ENCODE results near the gene ATP7B. TPM values are rescaled to one million over a fixed set of nuclear protein-coding genes. Genes with fewer than 3 reads are reported as not detected.

ATP7B gene
- 0.12 TPM for total RNA-seq (2013)
- under 1 TPM in 2 of 3 donors, not detected in 1; 0.39 to 0.44 TPM for polyA plus RNA-seq
- polyA minus RNA-seq, result 0.42 and 0.72 TPM in 2 replicates
- 0.78 to 5.7 (median 1.2) reads per million in 11 experiments for total RNA-seq

- H3K4me3 ChIP-seq (replicated peaks in 1 of 3; ENCODE audit: low read depth in 2 of 3, low read length in 3 of 3), result peak within 1 kb of the TSS; percentile 74 to 97 (median 87)
- peak within 1 kb of the TSS; percentile 90 to 98 (median 95) for H3K27ac Mint-ChIP-seq
- H3K27ac ChIP-seq (ENCODE audit: low read depth in 1 of 2, low read length in 2 of 2), result peak within 1 kb of the TSS; percentile 24 to 86
- peaks cover 6 to 8% of the 10 kb centered on the region in 2 donors for H3K36me3 Mint-ChIP-seq
- peak in 2 of 3 donors; percentile 2 to 9 for DNase-seq
- H3K27me3 Mint-ChIP-seq (ENCODE audit: low read depth in 3 of 3), result peaks cover 26 to 42% (median 33%) of the 10 kb centered on the region in 3 donors
- peaks cover 16 to 24% of the 10 kb centered on the region in 2 donors for H3K4me1 ChIP-seq (ENCODE audit: control insufficient read depth in 1 of 2, insufficient read depth in 2 of 2, low read length in 2 of 2)
- peaks cover 0 to 5% of the 10 kb centered on the region in 2 donors for H3K9me3 ChIP-seq (replicated peaks in 1 of 2; ENCODE audit: control insufficient read depth in 1 of 2, insufficient read depth in 1 of 2, low read length in 2 of 2)
- H3K4me1 Mint-ChIP-seq, result peaks cover 24% of the 10 kb centered on the region
- H3K36me3 ChIP-seq (replicated peaks in 1 of 2; ENCODE audit: control insufficient read depth in 1 of 2, insufficient read depth in 2 of 2, low read length in 2 of 2), result no peaks in the 10 kb centered on the region
- no peaks in the 10 kb centered on the region for H4K20me1 ChIP-seq (ENCODE audit: insufficient read depth, low read length)
- H3K27me3 ChIP-seq (ENCODE audit: control insufficient read depth in 2 of 2, insufficient read depth in 2 of 2, low read length in 2 of 2), result peaks cover 22 to 33% of the 10 kb centered on the region in 2 donors
- WGBS (ENCODE audit: insufficient coverage), result under 1% methylated on average over 39 of the region's 46 CpGs
- TF ChIP-seq CTCF (IDR thresholded peaks at IDR 0.05), result no peak
- H3K79me2 ChIP-seq (ENCODE audit: insufficient read depth, low read length), result peaks cover 37% of the 10 kb centered on the region
- intact Hi-C loops (cut with micrococcal nuclease), result loop anchor here (5.0 to 10.0 kb wide), 4 partner anchors 186 to 559 kb away; partner anchors contain the start of genes CKAP2 (in 1 of the 2), INTS6 (in 1 of the 2) and VPS36 (in 1 of the 2)
- H3K9ac ChIP-seq (ENCODE audit: insufficient read depth, low read length, poor library complexity, severe bottlenecking), result peak within 1 kb of the TSS; percentile 72
- H3K9me3 Mint-ChIP-seq, result peaks cover 0 to 5% (median 0%) of the 10 kb centered on the region in 7 donors
- H3K4me3 Mint-ChIP-seq, result peak within 1 kb of the TSS; percentile 95 to 99
- peak within 1 kb of the TSS; percentile 98 for H3K4me2 ChIP-seq (replicated peaks; ENCODE audit: extremely low read depth, low read length, poor library complexity, severe bottlenecking)
- H2AFZ ChIP-seq (ENCODE audit: insufficient read depth, low read depth, low read length, poor library complexity, severe bottlenecking), result peak within 1 kb of the TSS; percentile 97
Measured at GRCh38 chr13:52010890-52011631, at the start of gene ATP7B. ATP7B (minus strand) TSS chr13:52011450; CDS start chr13:52011337, 113 bp downstream.

GRCh38 chr13:52053460-52053859 is 42.2 kb upstream of the ATP7B start:
- Histone ChIP-seq H3K27ac (ENCODE audit: low read depth in 1 of 2, low read length in 2 of 2) (no peak overlapping the region), H3K79me2 (ENCODE audit: insufficient read depth, low read length) (no peaks in the 10 kb centered on the region), H3K4me3 (replicated peaks in 1 of 3; ENCODE audit: low read depth in 2 of 3, low read length in 3 of 3) (no peak overlapping the region), H3K36me3 (replicated peaks in 1 of 2; ENCODE audit: control insufficient read depth in 1 of 2, insufficient read depth in 2 of 2, low read length in 2 of 2) (no peaks in the 10 kb centered on the region), H3K4me1 (ENCODE audit: control insufficient read depth in 1 of 2, insufficient read depth in 2 of 2, low read length in 2 of 2) (no peaks in the 10 kb centered on the region), H3K9me3 (replicated peaks in 1 of 2; ENCODE audit: control insufficient read depth in 1 of 2, insufficient read depth in 1 of 2, low read length in 2 of 2) (no peaks in the 10 kb centered on the region), H4K20me1 (ENCODE audit: insufficient read depth, low read length) (no peaks in the 10 kb centered on the region), H3K9ac (ENCODE audit: insufficient read depth, low read length, poor library complexity, severe bottlenecking) (no peak overlapping the region), H3K27me3 (ENCODE audit: control insufficient read depth in 2 of 2, insufficient read depth in 2 of 2, low read length in 2 of 2) (no peaks in the 10 kb centered on the region), H3K4me2 (replicated peaks; ENCODE audit: extremely low read depth, low read length, poor library complexity, severe bottlenecking) (no peak overlapping the region), H2AFZ (ENCODE audit: insufficient read depth, low read depth, low read length, poor library complexity, severe bottlenecking) (no peak overlapping the region)
- 96% methylated on average over 3 of the region's 4 CpGs for WGBS (ENCODE audit: insufficient coverage)
- H3K27me3 Mint-ChIP-seq (ENCODE audit: low read depth in 3 of 3), result peaks cover 0 to 2% (median 0%) of the 10 kb centered on the region in 3 donors
- DNase-seq, result no peak
- peaks cover 0 to 10% (median 2%) of the 10 kb centered on the region in 7 donors for H3K9me3 Mint-ChIP-seq
- intact Hi-C loops (cut with micrococcal nuclease), result no loop called here
- no peak for TF ChIP-seq CTCF (IDR thresholded peaks at IDR 0.05)
- no peaks in the 10 kb centered on the region for H3K4me1 Mint-ChIP-seq
- H3K4me3 Mint-ChIP-seq, result no peak overlapping the region
- H3K27ac Mint-ChIP-seq, result no peak overlapping the region
- H3K36me3 Mint-ChIP-seq, result no peaks in the 10 kb centered on the region
